NT2/D1 (cell line): ENCODE measurements around the gene FOXC1.

Experiments used
- DNase-seq: peaks from one replicate; pipeline ENCODE4 v3.0.0-alpha.2; 2011; ENCODE audit warnings: low read depth, low spot score
- H3K27me3 ChIP-seq: 2 replicates; pipeline ENCODE4 v1.6.0; 2011; ENCODE audit warnings: mild to moderate bottlenecking; ENCODE audit not compliant: insufficient read length, insufficient read depth
- H3K36me3 ChIP-seq: 2 replicates; pipeline ENCODE4 v1.6.1; 2011; ENCODE audit warnings: mild to moderate bottlenecking, low read length, mixed read lengths; ENCODE audit not compliant: insufficient read depth, insufficient read length
- H3K4me1 ChIP-seq: 2 replicates; pipeline ENCODE4 v1.5.1; 2011; ENCODE audit not compliant: insufficient read depth, insufficient read length
- H3K4me3 ChIP-seq: 2 replicates; pipeline ENCODE4 v1.5.1; 2011; ENCODE audit warnings: low read depth; ENCODE audit not compliant: insufficient read length
- H3K9ac ChIP-seq: 2 replicates; pipeline ENCODE4 v1.6.0; 2011; ENCODE audit warnings: low read depth; ENCODE audit not compliant: insufficient read length
- H3K9me3 ChIP-seq: 2 replicates; pipeline ENCODE4 v1.5.1; 2011; ENCODE audit warnings: mild to moderate bottlenecking, low read length; ENCODE audit not compliant: insufficient read depth
- SUZ12 ChIP-seq: IDR thresholded peaks from 2 replicates; pipeline ENCODE4 v1.6.1; 2011; ENCODE audit not compliant: insufficient read length, insufficient read depth; ENCODE audit errors: extremely low read depth
- YY1 ChIP-seq: IDR thresholded peaks from 2 replicates; pipeline ENCODE4 v1.6.1; 2011; ENCODE audit not compliant: insufficient read length, insufficient read depth
- ZNF274 ChIP-seq: IDR thresholded peaks from 2 replicates; pipeline ENCODE4 v1.6.1; 2011; ENCODE audit warnings: mild to moderate bottlenecking, low read depth, low read length

The FOXC1 gene

GRCh38 chr6:1623769-1624057, 14.0 kb downstream of the FOXC1 start:
- no peak for TF ChIP-seq SUZ12
- TF ChIP-seq ZNF274 = no peak
- TF ChIP-seq YY1 = no peak
- no peaks in the 10 kb centered on the region for H3K4me1 ChIP-seq
- no peaks in the 10 kb centered on the region for H3K9me3 ChIP-seq
- DNase-seq = no peak
- peaks cover 100% of the 10 kb centered on the region for H3K27me3 ChIP-seq
- no peak overlapping the region for H3K9ac ChIP-seq
- H3K36me3 ChIP-seq = no peaks in the 10 kb centered on the region
- peak overlapping the region; percentile 36 for H3K4me3 ChIP-seq

- Histone ChIP-seq H3K27me3 (peaks cover 98% of the 10 kb centered on the region), H3K9me3 (no peaks in the 10 kb centered on the region), H3K4me3 (peak overlapping the region; percentile 36), H3K4me1 (no peaks in the 10 kb centered on the region), H3K9ac (peak overlapping the region; percentile 32), H3K36me3 (no peaks in the 10 kb centered on the region)
- peak; percentile 28 for TF ChIP-seq SUZ12
- no peak for TF ChIP-seq YY1
- no peak for TF ChIP-seq ZNF274
- DNase-seq = no peak
These were observed 14.5 kb downstream of the FOXC1 start for GRCh38 chr6:1624058-1624850.

GRCh38 chr6:1624851-1625781, 15.4 kb downstream of the FOXC1 start:
- no peaks in the 10 kb centered on the region for H3K36me3 ChIP-seq
- no peaks in the 10 kb centered on the region for H3K9me3 ChIP-seq
- peaks cover 92% of the 10 kb centered on the region for H3K27me3 ChIP-seq
- H3K9ac ChIP-seq = peak overlapping the region; percentile 57
- TF ChIP-seq ZNF274 = no peak
- TF ChIP-seq SUZ12 = peak; percentile 65
- no peaks in the 10 kb centered on the region for H3K4me1 ChIP-seq
- DNase-seq = no peak
- peak overlapping the region; percentile 36 for H3K4me3 ChIP-seq

- H3K4me3 ChIP-seq = no peak overlapping the region
- no peak for TF ChIP-seq YY1
- no peak for TF ChIP-seq SUZ12
- TF ChIP-seq ZNF274 = no peak
These were observed 16.2 kb downstream of the FOXC1 start for GRCh38 chr6:1625794-1626435.

GRCh38 chr6:1626481-1626880, 16.8 kb downstream of the FOXC1 start:
- no peaks in the 10 kb centered on the region for H3K36me3 ChIP-seq
- no peaks in the 10 kb centered on the region for H3K9me3 ChIP-seq
- no peak overlapping the region for H3K4me3 ChIP-seq
- H3K4me1 ChIP-seq = no peaks in the 10 kb centered on the region
- DNase-seq = no peak
- H3K9ac ChIP-seq = no peak overlapping the region
- peaks cover 78% of the 10 kb centered on the region for H3K27me3 ChIP-seq
- TF ChIP-seq YY1 (no peak), SUZ12 (no peak), ZNF274 (no peak)

More at GRCh38 chr6:1625794-1626435, 16.2 kb downstream of the FOXC1 start:
- DNase-seq = no peak
- peaks cover 84% of the 10 kb centered on the region for H3K27me3 ChIP-seq
- H3K36me3 ChIP-seq = no peaks in the 10 kb centered on the region
- H3K9me3 ChIP-seq = no peaks in the 10 kb centered on the region
- H3K4me1 ChIP-seq = no peaks in the 10 kb centered on the region
- no peak overlapping the region for H3K9ac ChIP-seq

GRCh38 chr6:1627827-1628560, 18.3 kb downstream of the FOXC1 start:
- Histone ChIP-seq H3K36me3 (no peaks in the 10 kb centered on the region), H3K4me3 (no peak overlapping the region), H3K9me3 (no peaks in the 10 kb centered on the region), H3K9ac (no peak overlapping the region), H3K4me1 (no peaks in the 10 kb centered on the region), H3K27me3 (peaks cover 63% of the 10 kb centered on the region)
- DNase-seq = no peak
- TF ChIP-seq SUZ12 = no peak
- TF ChIP-seq ZNF274 = no peak
- no peak for TF ChIP-seq YY1
